Esophagus mucosa (tissue), 1 donor: ENCODE results near the gene CS. TPM values are rescaled to one million over a fixed set of nuclear protein-coding genes. Genes with fewer than 3 reads are reported as not detected.
"Not testable (repeated sequence)": the region's sequence is repeated elsewhere in the genome, so short reads cannot be mapped to it uniquely, and the experiment has no call there.

ENCODE experiments used
- ATAC-seq: fragments of 200-7000 bp; cut with Tn5 transposase; one replicate; pipeline ENCODE4 v1.9.1; 2020
- total RNA-seq: library from RNA; stranded (reverse); gene quantifications from one replicate; pipeline ENCODE4 v1.2.4, GENCODE V29; 2023
- donor health status: DM: yes; HTN: yes; CAD: no.

CS gene
- total RNA-seq, result 215 TPM

GRCh38 chr12:56299853-56300643 lies at the start of gene CS:
Gene CS (minus strand): TSS chr12:56300330. CDS start chr12:56300201, 129 bp downstream.
- peak; percentile 99 for ATAC-seq

GRCh38 chr12:56348776-56349175 lies 48.6 kb upstream of the CS start:
- no peak for ATAC-seq

- not testable (repeated sequence) for ATAC-seq
Observed at GRCh38 chr12:56347255-56347654, 47.1 kb upstream of the CS start.

GRCh38 chr12:56346675-56347074 lies 46.5 kb upstream of the CS start:
- ATAC-seq, result no peak

GRCh38 chr12:56342290-56342689 lies 42.2 kb upstream of the CS start:
- ATAC-seq, result not testable (repeated sequence)

GRCh38 chr12:56341616-56342015 lies 41.5 kb upstream of the CS start:
- no peak for ATAC-seq

- no peak for ATAC-seq
Observed at GRCh38 chr12:56339158-56339422, 39.0 kb upstream of the CS start.

- ATAC-seq, result peak; percentile 42
Observed at GRCh38 chr12:56338308-56339157, 38.4 kb upstream of the CS start, which contains the start of gene IL23A. Gene IL23A (plus strand): TSS chr12:56338884. CDS start chr12:56339045, 161 bp downstream.

- no peak for ATAC-seq
Observed at GRCh38 chr12:56337753-56338251, 37.7 kb upstream of the CS start.

- peak; percentile 55 for ATAC-seq
Observed at GRCh38 chr12:56336361-56337167, 36.4 kb upstream of the CS start.

GRCh38 chr12:56335527-56335926 lies 35.4 kb upstream of the CS start:
- ATAC-seq, result not testable (repeated sequence)

GRCh38 chr12:56334490-56334793 lies 34.3 kb upstream of the CS start:
- no peak for ATAC-seq

- peak; percentile 97 for ATAC-seq
Observed at GRCh38 chr12:56333679-56334489, 33.8 kb upstream of the CS start, which contains the start of gene PAN2. Gene PAN2 (minus strand): TSS chr12:56334000. CDS start chr12:56333094, 906 bp downstream.

GRCh38 chr12:56333197-56333678 lies 33.1 kb upstream of the CS start:
- peak; percentile 25 for ATAC-seq

- ATAC-seq, result no peak
Observed at GRCh38 chr12:56332512-56333196, 32.5 kb upstream of the CS start.

- ATAC-seq, result no peak
Observed at GRCh38 chr12:56330936-56331490, 30.9 kb upstream of the CS start.

- ATAC-seq, result no peak
Observed at GRCh38 chr12:56326533-56326932, 26.4 kb upstream of the CS start.

GRCh38 chr12:56326126-56326525 lies 26.0 kb upstream of the CS start:
- no peak for ATAC-seq

- ATAC-seq, result no peak
Observed at GRCh38 chr12:56324206-56324605, 24.1 kb upstream of the CS start.

GRCh38 chr12:56321610-56322009 lies 21.5 kb upstream of the CS start:
- not testable (repeated sequence) for ATAC-seq

GRCh38 chr12:56321027-56321426 lies 20.9 kb upstream of the CS start:
- ATAC-seq, result no peak
